ENCODE data around the gene C13orf46.
A peak's percentile ranks its signal among the peaks of the same experiment; 100 is the strongest.

- TF ChIP-seq POLR2AphosphoS5 (IDR thresholded peaks at IDR 0.05) (peak in 1 of 3 donors; percentile 20), POLR2A (IDR thresholded peaks at IDR 0.05) (no peak)
Measured at GRCh38 chr13:114011226-114011625, 37.4 kb upstream of the C13orf46 start.
